MCF 10A (cell line): ENCODE measurements around the gene KLHL35. TPM values are rescaled to one million over a fixed set of nuclear protein-coding genes. Genes with fewer than 3 reads are reported as not detected.

Experiments used
- BruUV-seq: library from RNA; stranded (reverse); fragments of 400-500 nt; replicated peaks from 2 replicates; lab custom pipeline; 2021; lab: Mats Ljungman, UMichigan
- CTCF ChIA-PET: fragments of 300-600 bp; sonication (Branson Sonifier 250); formaldehyde crosslinking; extraction: SDS; loops from one replicate; lab custom pipeline; 2021; ENCODE audit warnings: antibody characterized with exemption, inconsistent platforms; lab: Yijun Ruan, JAX
- POLR2A ChIA-PET: fragments of 300-600, 350-650 bp; sonication (Branson Sonifier 250); formaldehyde crosslinking; extraction: SDS; loops from one replicate; lab custom pipeline; 2020; ENCODE audit warnings: antibody characterized with exemption, inconsistent platforms; lab: Yijun Ruan, JAX
- DNase-seq: peaks from one replicate; pipeline ENCODE4 v3.0.0-alpha.2; 2018; ENCODE audit not compliant: unreplicated experiment
- H3K27ac Mint-ChIP-seq: one replicate; pipeline ENCODE4 v1.8.0; 2022; ENCODE audit warnings: mild to moderate bottlenecking, low read depth, mixed read lengths; ENCODE audit not compliant: unreplicated experiment
- H3K27me3 Mint-ChIP-seq: one replicate; pipeline ENCODE4 v1.8.0; 2022; ENCODE audit warnings: mixed read lengths; ENCODE audit not compliant: insufficient read depth, unreplicated experiment
- H3K36me3 Mint-ChIP-seq: one replicate; pipeline ENCODE4 v1.8.0; 2022; ENCODE audit warnings: mild to moderate bottlenecking, moderate library complexity, mixed read lengths; ENCODE audit not compliant: insufficient read depth, unreplicated experiment
- H3K4me1 Mint-ChIP-seq: one replicate; pipeline ENCODE4 v1.8.0; 2022; ENCODE audit warnings: mixed read lengths; ENCODE audit not compliant: insufficient read depth, unreplicated experiment
- H3K4me3 Mint-ChIP-seq: one replicate; pipeline ENCODE4 v1.8.0; 2022; ENCODE audit warnings: mild to moderate bottlenecking, moderate library complexity, mixed read lengths; ENCODE audit not compliant: unreplicated experiment
- H3K9me3 Mint-ChIP-seq: one replicate; pipeline ENCODE4 v1.8.0; 2022; ENCODE audit warnings: mixed read lengths; ENCODE audit not compliant: unreplicated experiment
- CTCF ChIP-seq: fragments of 200-600 bp; IDR thresholded peaks from one replicate; pipeline ENCODE4 v1.8.0; 2022; ENCODE audit warnings: antibody characterized with exemption, mild to moderate bottlenecking; ENCODE audit not compliant: unreplicated experiment
- intact Hi-C: fragments of 100-400 bp; cut with micrococcal nuclease; formaldehyde crosslinking; loops from 2 replicates; pipeline ENCODE4 v1.14.1; 2022
- total RNA-seq: library from RNA; stranded (reverse); gene quantifications from 2 replicates; pipeline ENCODE4 v1.2.3, GENCODE V29; 2022

Gene KLHL35
- total RNA-seq, 1 experiment from 2014 or later, result not detected

DNA sequence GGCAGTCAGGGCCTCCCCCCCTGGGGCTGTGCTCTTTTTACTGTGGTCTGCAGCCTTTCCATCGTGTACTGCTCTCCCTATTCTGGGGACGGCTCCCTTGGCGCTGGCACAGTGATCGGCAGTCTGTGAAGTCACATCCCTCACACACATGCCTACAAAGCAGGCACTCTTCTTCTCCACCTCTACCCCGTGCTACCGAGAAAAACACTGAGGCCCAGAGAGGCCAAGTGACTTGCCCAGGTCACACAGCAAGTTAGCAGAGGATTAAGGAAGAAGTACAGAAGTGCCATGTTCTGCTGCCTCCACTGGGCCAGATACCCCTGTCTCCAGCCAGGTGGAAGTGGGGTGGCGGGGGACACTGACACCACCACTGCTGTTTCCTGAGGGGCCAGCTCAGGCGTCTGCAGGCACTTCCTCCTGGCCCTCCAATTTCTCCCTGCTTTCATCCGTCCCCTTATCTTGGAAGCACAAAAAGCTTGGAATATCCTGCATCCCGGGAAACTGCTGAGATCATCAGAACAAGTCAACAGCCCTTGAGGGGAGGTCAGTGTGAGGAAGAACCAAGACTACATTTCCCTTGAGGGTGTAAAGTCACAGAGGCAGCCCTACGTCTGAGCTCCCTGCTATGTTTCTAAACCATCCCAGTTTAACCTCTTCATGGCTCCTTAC, 30.2 kb upstream of the KLHL35 start:
- ChIA-PET CTCF (interaction anchor here (0.7 to 2.4 kb wide), 3 partner anchors 18 to 72 kb away, joined by 3 to 11 read pairs (median 3); no protein-coding TSS in a partner anchor), POLR2A (interaction anchor here (0.7 kb wide), 1 partner anchor 10 kb away, joined by 3 read pairs; no protein-coding TSS in a partner anchor)
- peak overlapping the region; percentile 10 for H3K27ac Mint-ChIP-seq

DNA sequence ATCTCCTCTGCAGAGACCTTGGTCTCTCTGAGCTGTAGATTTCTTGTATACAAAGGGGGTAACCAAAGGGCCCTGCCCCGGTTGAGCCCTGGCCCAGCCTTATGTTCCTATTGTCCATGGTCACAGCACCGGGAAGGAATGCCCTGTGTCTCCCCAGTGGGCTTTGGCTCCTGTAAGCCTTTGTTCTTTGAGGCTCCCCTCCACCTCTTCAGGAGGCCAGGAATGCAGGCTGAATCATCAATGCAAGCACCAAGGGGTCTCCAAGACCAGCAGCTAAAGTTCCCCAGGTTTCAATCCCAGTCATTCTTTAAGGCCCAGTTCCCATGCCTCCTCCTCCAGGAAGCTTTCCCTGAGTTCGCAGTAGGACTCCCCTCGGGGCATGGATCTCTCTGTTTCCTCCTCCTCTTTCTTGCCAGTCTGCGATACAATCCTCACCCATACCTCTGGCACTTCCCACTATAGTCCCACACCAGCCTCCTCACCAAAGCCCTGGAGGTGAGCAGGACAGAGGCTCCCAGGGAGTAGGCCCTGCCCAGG, 29.2 kb upstream of the KLHL35 start:
- no peaks in the 10 kb centered on the region for H3K4me1 Mint-ChIP-seq
- intact Hi-C loops, result no loop called here
- H3K27ac Mint-ChIP-seq, result no peak overlapping the region
- DNase-seq, result no peak
- BruUV-seq, result no TSS peak
- TF ChIP-seq CTCF, result no peak
- no peak overlapping the region for H3K4me3 Mint-ChIP-seq
- no peaks in the 10 kb centered on the region for H3K9me3 Mint-ChIP-seq
- POLR2A ChIA-PET, result no interaction called here
- H3K36me3 Mint-ChIP-seq, result no peaks in the 10 kb centered on the region
- CTCF ChIA-PET, result interaction anchor here (0.7 to 2.4 kb wide), 3 partner anchors 17 to 212 kb away, joined by 3 to 11 read pairs (median 3); no protein-coding TSS in a partner anchor
- no peaks in the 10 kb centered on the region for H3K27me3 Mint-ChIP-seq

More for the DNA sequence above, 30.2 kb upstream of the KLHL35 start:
- TF ChIP-seq CTCF, result no peak
- H3K27me3 Mint-ChIP-seq, result no peaks in the 10 kb centered on the region
- no peak overlapping the region for H3K4me3 Mint-ChIP-seq
- intact Hi-C loops, result no loop called here
- no peak for DNase-seq
- no peaks in the 10 kb centered on the region for H3K4me1 Mint-ChIP-seq
- H3K9me3 Mint-ChIP-seq, result no peaks in the 10 kb centered on the region
- BruUV-seq, result no TSS peak
- H3K36me3 Mint-ChIP-seq, result no peaks in the 10 kb centered on the region

- ChIA-PET CTCF (interaction anchor here (1.5 to 1.6 kb wide), 2 partner anchors 12 to 71 kb away, joined by 3 to 4 read pairs; no protein-coding TSS in a partner anchor), POLR2A (no interaction called here)
- no peaks in the 10 kb centered on the region for H3K9me3 Mint-ChIP-seq
- no peak overlapping the region for H3K4me3 Mint-ChIP-seq
- BruUV-seq, result no TSS peak
- no peak for TF ChIP-seq CTCF
- intact Hi-C loops, result no loop called here
- no peak overlapping the region for H3K27ac Mint-ChIP-seq
- H3K27me3 Mint-ChIP-seq, result no peaks in the 10 kb centered on the region
- no peaks in the 10 kb centered on the region for H3K4me1 Mint-ChIP-seq
- no peaks in the 10 kb centered on the region for H3K36me3 Mint-ChIP-seq
- no peak for DNase-seq
These were observed 28.1 kb upstream of the KLHL35 start for GRCh38 chr11:75461151-75461550.

DNA sequence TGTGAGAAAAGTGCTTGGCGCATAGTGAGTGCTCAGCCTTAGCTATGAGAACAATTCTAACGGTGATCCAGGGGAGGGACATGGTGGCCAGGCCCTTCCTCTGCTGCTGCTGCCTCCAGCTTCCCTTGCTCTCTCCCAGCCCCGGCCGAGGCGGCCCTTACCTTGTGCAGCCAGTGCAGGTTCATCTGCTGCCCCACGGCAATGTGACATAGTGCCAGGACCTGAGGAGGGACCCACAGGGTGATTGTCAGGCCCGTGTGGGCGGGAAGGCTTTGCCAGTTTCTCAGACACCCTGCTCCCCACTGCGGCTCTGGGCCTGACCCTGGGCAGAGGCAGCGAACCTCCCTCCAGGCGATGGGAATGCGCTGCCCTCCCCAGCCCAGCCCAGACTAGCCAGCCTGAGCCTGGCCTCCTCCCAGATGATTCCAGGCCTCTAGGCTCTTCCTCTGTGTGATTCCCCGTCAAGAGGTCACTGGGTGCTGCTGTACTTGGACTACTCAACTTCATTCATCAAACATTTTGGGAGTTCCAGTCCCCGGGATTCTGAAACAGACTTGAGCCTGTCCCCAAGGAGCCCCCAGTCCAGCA, 23.7 kb upstream of the KLHL35 start:
- CTCF ChIA-PET, result interaction anchor here (0.6 to 2.8 kb wide), 5 partner anchors 11 to 350 kb away, joined by 3 to 17 read pairs (median 5); no protein-coding TSS in a partner anchor
- intact Hi-C loops, result no loop called here
- Mint-ChIP-seq H3K4me3 (no peak overlapping the region), H3K4me1 (no peaks in the 10 kb centered on the region), H3K27me3 (no peaks in the 10 kb centered on the region), H3K27ac (no peak overlapping the region), H3K9me3 (no peaks in the 10 kb centered on the region), H3K36me3 (peaks cover 5% of the 10 kb centered on the region)
- POLR2A ChIA-PET, result no interaction called here
- no peak for DNase-seq
- BruUV-seq, result no TSS peak
- no peak for TF ChIP-seq CTCF
